GM19438 (cell line): ENCODE results near the gene GLB1L3.
"Not testable (repeated sequence)": the region's sequence is repeated elsewhere in the genome, so short reads cannot be mapped to it uniquely, and the experiment has no call there.

ENCODE experiments used
- ATAC-seq: cut with Tn5 transposase; IDR thresholded peaks from one replicate; pipeline ENCODE4 v1.9.1; 2021; ENCODE audit warnings: low read depth; ENCODE audit not compliant: unreplicated experiment

Gene GLB1L3

GRCh38 chr11:134341805-134342571, 65.8 kb downstream of the GLB1L3 start:
- ATAC-seq = no peak

DNA sequence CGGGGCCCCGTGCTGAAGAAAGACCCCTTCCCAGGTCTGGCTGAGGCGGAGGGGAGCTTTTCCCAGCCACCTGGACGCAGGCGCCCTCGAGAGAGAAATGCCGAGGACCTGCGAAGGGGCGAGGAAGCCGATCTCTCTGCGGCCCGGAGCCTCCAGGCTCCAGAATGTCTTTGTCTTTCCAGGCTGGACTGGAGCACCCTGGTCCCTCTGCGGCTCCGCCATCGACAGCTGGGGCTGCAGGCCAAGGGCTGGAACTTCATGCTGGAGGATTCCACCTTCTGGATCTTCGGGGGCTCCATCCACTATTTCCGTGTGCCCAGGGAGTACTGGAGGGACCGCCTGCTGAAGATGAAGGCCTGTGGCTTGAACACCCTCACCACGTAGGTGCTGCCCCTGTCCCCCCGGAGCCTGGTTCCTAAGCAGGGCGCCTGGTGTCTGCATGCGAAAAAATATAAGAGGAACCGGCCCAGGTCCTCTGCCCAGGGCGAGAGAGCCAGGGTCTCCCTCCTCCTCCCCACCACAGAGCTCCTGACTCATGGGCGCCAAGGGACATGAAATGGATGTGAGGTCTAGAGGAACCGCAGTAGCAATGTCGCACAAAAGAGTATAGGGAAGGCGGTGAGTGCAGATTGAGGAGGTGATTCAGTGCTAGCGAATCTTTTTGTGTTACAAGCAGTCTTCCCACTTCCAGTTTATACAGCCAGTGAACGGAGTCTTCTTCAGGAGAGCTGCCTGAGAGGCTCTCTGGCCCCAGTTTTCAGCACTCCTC, 66.6 kb downstream of the GLB1L3 start:
- ATAC-seq = no peak

DNA sequence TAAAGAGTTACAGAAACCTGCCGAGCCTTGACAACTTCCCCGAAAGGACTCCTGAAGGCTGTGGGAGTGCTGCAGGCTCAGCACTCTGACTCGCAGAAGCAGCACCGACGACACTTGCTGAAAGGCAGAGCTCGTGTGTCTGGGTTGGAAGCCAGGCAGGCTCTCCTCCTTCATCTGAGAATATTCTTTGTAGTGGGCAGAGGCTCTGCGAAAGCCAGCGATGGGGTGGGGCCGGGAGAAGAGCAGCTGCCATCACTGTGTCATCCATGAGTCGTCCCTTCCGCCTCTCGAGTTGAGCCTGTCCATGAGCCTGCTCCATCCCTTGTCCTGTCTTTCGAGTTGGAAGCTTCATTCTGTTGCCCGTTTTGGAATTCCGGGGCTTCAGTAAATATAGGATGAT, 67.5 kb downstream of the GLB1L3 start:
- no peak for ATAC-seq

- ATAC-seq = not testable (repeated sequence)
These were observed 68.5 kb downstream of the GLB1L3 start for GRCh38 chr11:134344497-134345236.

GRCh38 chr11:134345237-134345550, 69.0 kb downstream of the GLB1L3 start:
- ATAC-seq = no peak

DNA sequence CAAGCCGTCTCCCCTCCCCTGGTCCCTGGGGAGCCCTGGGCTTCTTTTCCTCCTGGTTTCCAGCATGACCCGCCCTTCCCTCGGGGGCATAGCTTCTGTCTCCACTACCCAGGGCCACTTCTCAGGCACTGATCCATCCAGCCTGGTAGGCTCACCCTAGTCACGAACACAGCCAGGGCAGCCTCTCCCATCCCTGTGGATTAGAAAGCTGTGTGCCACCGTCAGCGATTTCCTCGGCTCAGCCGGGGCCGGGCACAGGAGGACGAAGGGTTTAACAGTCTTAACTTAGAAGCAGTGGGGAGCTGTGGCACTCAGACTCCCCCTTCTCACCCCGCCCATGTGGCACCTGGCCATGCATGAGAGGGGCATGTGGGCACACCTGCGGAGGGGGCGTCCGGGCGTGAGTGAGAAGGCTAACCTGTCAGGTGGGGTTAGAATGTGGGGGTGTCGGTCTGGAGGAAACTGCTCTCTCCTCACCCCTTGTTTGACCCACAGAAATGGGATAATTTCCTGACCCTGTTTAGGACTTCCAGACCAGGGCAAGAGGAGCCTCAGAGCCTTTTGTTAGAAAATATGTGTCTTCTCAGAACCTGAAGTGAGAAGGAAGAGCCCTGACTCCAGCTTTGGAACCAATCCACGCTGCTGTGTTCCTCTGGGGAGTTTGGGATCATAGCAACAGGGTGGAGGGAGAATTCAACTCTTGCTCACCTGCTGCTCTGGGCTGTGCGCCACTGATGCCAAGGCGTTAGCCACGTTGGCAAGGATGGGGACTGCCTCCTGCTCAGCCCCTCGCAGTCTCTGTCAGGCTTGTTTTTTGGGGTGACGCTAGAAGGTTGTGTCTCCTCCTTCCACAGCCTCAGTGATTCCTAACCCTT, 70.2 kb downstream of the GLB1L3 start:
- no peak for ATAC-seq

GRCh38 chr11:134346976-134347350, 70.8 kb downstream of the GLB1L3 start:
- no peak for ATAC-seq

DNA sequence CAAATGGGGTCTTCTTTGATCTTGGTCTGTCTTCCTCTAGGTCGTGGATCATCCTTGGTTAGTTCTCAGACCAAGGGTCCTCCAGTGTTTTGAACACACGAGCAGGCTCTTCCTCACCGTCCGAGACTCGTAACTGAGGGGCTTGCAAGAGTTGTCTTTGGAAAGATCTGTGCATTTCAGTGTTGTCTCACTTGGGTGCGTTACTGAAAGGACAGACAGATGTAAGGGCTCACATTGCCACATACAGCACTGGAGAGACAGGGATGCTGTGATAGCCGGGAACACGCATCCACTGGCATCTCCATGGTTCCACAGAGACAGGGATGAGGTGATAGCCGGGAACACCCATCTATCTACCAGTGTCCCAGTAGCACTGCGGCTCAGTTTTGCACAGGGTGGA, 71.3 kb downstream of the GLB1L3 start:
- ATAC-seq = no peak

DNA sequence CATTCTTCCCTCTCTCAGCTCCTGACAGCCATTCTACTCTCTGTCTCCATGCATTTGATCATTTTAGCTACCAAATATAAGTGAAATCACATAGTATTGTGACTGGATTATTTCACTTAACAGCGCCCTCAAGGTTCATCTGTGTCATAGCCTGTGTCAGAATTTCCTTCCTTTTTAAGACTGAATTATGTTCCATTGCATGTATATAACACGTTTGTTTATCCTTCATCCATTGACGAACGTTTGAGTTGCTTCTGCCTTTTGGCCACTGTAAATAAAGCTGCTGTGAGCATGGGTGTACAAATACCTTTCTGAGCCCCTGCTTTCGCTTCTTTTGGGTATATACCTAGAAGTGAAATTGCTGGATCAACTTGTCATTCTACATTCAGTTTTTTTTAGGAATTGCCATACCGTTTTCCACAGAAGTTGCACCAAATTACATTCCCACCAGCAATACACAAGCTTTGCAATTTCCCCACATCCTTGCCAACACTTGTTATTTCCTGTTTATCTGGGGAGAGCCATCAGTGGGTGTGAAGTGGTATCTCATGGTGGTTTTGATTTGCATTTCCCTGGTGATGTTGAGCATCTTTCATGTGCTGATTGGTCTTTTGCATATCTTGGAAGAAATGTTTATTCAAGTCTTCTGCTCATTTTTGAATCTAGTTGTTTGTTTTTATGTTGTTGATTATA, 73.1 kb downstream of the GLB1L3 start:
- no peak for ATAC-seq

DNA sequence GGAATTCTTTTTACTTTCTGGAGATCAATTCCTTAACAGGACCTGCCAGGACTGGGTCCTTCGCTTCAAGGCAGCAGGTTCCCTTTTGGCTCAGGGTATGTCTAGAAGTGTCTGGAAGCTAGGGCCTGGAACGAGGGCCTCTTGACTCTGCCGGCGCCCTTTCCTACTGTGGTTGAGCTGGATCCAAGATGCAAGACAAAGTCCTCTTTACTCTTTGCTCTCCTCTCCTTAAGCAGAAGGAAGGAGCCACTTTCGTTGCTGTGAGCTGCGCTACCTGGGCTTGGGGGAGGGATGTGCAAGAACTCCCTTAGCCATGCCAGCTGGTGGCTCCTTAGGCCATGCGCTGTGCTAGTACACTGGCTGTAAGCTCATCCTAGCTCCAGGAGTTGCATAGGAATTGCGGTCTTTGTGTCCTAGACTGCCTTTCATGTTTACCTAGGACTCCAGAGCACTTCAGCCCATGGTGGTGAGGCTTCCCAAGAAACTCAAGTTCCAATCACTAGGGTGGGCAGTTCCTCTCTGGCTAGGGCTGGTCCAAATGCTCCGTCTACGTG, 73.7 kb downstream of the GLB1L3 start:
- no peak for ATAC-seq

GRCh38 chr11:134350381-134350780, 74.2 kb downstream of the GLB1L3 start:
- ATAC-seq = no peak

DNA sequence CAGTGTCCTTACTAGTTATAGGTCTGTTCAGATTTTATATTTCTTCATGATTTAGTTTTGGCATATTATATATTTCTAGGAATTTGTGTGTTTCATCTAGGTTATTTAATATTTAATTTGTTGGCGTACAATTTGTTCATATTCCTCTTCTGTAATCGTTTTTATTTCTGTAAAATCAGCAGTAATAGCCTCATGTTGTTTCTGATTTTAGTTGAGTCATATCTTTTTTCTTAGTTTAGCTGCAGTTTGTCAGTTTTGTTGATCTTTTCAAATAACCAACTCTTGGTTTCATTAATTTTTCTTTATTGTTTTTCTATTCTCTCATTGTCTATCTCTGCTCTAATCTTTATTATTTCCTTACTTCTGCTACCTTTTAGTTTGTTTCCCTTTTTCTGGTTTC, 75.9 kb downstream of the GLB1L3 start:
- ATAC-seq = no peak

GRCh38 chr11:134355136-134355535, 79.0 kb downstream of the GLB1L3 start:
- no peak for ATAC-seq

DNA sequence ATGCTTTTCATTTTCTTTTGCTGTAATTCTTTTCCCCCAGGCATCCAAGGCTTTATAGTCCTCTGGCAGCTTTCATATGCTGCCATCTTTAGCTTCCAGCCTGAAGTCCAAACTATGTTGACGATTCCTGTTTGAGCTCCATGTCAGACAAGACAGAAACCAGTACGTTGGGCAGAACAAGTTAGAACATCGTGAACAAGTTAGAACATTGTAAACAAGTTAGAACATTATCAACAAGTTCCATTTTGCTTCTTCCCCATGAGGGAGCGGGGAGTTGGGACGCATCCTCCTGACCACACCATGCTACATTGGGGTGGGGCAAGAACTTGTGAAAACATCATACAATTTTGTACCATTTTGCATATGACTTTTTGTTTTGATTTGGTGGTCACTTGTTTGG, 79.5 kb downstream of the GLB1L3 start:
- no peak for ATAC-seq

- ATAC-seq = no peak
These were observed 80.7 kb downstream of the GLB1L3 start for GRCh38 chr11:134356656-134357544.

DNA sequence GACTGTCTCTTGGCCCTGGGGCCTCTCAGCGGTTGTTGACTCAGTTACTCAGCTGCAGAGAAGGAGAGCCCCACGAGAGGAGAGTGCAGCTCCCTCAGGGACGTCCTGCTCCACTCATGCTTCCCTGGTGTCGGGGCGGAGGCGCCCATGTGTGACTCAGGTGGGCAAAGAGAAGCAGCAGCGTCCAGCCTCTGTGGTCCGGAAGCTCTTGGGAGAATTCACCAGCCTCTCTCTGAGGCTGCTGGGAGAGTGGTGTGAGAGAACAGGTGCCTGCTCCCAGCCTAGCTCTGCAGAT, 81.3 kb downstream of the GLB1L3 start:
- no peak for ATAC-seq

DNA sequence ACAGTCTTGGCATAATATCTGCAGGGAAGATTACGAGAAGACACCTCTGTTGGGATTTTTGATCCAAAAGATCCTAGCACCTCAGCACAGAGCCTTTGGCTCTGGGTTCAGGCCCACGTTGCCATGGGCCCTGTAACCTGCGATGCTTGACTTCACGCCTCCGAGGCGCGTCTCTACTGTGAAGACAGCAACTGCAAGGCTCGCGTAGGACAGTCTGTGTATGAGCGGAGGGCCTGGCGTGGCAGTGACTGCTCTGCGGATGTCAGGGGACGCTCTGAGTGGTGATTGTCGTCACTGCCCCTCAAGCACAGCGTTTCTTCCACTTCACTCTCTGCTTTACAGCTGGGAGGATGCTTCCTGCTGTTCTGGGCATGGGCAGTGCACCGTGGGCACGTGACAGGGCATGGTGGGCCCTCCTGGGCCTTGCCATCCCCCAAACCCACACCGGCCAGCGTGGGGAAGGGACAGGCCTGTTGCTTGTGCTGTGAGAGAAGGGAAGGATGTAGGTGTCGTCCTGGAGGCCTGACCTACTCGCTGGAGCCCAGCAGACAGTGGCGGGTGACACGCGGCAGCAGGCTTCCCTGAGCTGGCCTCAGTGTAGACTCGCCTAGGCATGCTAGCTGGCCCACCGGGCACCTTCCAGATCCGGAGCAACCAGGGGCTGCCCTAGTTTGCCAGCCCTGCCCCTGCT, 82.1 kb downstream of the GLB1L3 start:
- ATAC-seq = no peak

DNA sequence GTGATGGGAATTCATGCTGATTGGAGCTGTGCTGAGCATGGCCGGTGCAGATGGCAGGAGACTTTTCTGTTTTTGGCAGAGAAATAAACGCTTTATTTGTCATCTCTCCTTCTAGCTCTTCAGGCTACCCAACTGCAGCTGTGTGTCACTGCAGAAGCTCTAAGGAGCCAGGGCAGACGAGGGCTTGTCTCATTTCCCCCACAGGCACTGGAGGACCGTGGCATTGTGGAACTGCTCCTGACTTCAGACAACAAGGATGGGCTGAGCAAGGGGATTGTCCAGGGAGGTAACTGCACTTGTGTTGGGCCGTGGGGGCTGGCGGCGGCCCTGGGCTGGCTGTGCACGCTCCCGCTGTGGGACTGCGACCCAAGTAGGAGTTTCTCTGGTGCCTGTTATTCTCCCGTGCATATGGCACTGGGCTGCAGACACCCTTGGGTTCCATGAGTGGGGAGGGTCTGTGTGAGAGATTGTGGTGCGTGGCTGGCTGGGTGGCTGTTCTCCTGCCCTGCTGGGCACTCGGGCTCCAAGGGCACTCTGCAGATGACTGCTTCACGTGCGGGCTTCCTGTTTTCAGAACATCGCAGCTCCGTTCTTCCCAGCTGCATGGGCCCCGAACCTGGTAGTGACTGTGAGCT, 82.8 kb downstream of the GLB1L3 start:
- ATAC-seq = no peak
